HL-60 (cell line): ENCODE results near the gene UBE2E1.

Source experiments
- DNase-seq, 2 experiments: peaks; one replicate each; pipeline ENCODE4 v3.0.0-alpha.2; 2010 to 2020; ENCODE audit warnings: low read depth in 1 of 2, low spot score in 1 of 2
- H3K27ac ChIP-seq: fragments of 250-450 bp; sonication (Bioruptor Pico); replicated peaks from 2 replicates; pipeline ENCODE4 v1.5.1; 2020; ENCODE audit warnings: mild to moderate bottlenecking, moderate library complexity
- H3K27me3 ChIP-seq: fragments of 250-450 bp; sonication (Bioruptor Pico); 2 replicates; pipeline ENCODE4 v1.5.1; 2021; ENCODE audit warnings: mild to moderate bottlenecking, moderate library complexity; ENCODE audit not compliant: insufficient read depth, poor library complexity, severe bottlenecking
- H3K4me3 ChIP-seq: replicated peaks from 2 replicates; pipeline ENCODE4 v1.5.1; 2011; ENCODE audit warnings: mild to moderate bottlenecking, control low read depth, low read length; ENCODE audit not compliant: insufficient read depth
- CTCF ChIP-seq: IDR thresholded peaks from one replicate; pipeline ENCODE4 v1.5.1; 2011; ENCODE audit warnings: low read length, control low read depth, inconsistent platforms; ENCODE audit not compliant: insufficient read depth
- GABPA ChIP-seq: IDR thresholded peaks from 2 replicates; pipeline ENCODE4 v1.6.1; 2012; ENCODE audit warnings: low read depth
- POLR2AphosphoS5 ChIP-seq: IDR thresholded peaks from 2 replicates; pipeline ENCODE4 v1.6.1; 2012; ENCODE audit warnings: low read depth
- REST ChIP-seq: IDR thresholded peaks from 2 replicates; pipeline ENCODE4 v1.6.1; 2012; ENCODE audit warnings: low read depth; ENCODE audit not compliant: insufficient replicate concordance
- SPI1 ChIP-seq: IDR thresholded peaks from 2 replicates; pipeline ENCODE4 v1.6.1; 2012; ENCODE audit warnings: low read depth, mild to moderate bottlenecking, borderline replicate concordance

The UBE2E1 gene

GRCh38 chr3:23888617-23889228, 83.0 kb downstream of the UBE2E1 start:
- Histone ChIP-seq H3K27me3 (no peaks in the 10 kb centered on the region), H3K27ac (no peak overlapping the region), H3K4me3 (no peak overlapping the region)
- DNase-seq: no peak
- no peak for TF ChIP-seq SPI1
- no peak for TF ChIP-seq GABPA
- no peak for TF ChIP-seq POLR2AphosphoS5
- TF ChIP-seq REST: no peak
- peak; percentile 42 for TF ChIP-seq CTCF

GRCh38 chr3:23889386-23889785, 83.6 kb downstream of the UBE2E1 start:
- DNase-seq: no peak
- no peak overlapping the region for H3K4me3 ChIP-seq
- H3K27ac ChIP-seq: no peak overlapping the region
- no peaks in the 10 kb centered on the region for H3K27me3 ChIP-seq
- TF ChIP-seq GABPA (no peak), POLR2AphosphoS5 (no peak), CTCF (no peak), SPI1 (no peak), REST (no peak)

GRCh38 chr3:23889950-23890349, 84.2 kb downstream of the UBE2E1 start:
- H3K27me3 ChIP-seq: no peaks in the 10 kb centered on the region

More at GRCh38 chr3:23889950-23890349, 84.2 kb downstream of the UBE2E1 start:
- Histone ChIP-seq H3K27ac (no peak overlapping the region), H3K4me3 (no peak overlapping the region)
- TF ChIP-seq REST (no peak), CTCF (no peak), SPI1 (no peak), POLR2AphosphoS5 (no peak), GABPA (no peak)
- DNase-seq: no peak
